K562 (cell line): Measurements from ENCODE around the gene TCAF1. TPM values are rescaled to one million over a fixed set of nuclear protein-coding genes. Genes with fewer than 3 reads are reported as not detected.

ENCODE experiments used
- ARID4B ChIP-seq: sonication (generic); formaldehyde crosslinking; IDR thresholded peaks from 2 replicates; pipeline ENCODE4 v1.8.0; 2022; ENCODE audit warnings: mild to moderate bottlenecking, missing genetic modification reagents
- CC2D1A ChIP-seq: fragments of 450-650 bp; IDR thresholded peaks from 2 replicates; pipeline ENCODE4 v1.6.1; 2017; ENCODE audit warnings: mild to moderate bottlenecking
- CHD1 ChIP-seq: fragments of 200-600 bp; sonication (generic); IDR thresholded peaks from one replicate; pipeline ENCODE4 v1.6.1; 2012; ENCODE audit warnings: mild to moderate bottlenecking, moderate library complexity, low read length, inconsistent platforms
- CXXC5 ChIP-seq: fragments of 250-450 bp; sonication (Bioruptor Pico); IDR thresholded peaks from 2 replicates; pipeline ENCODE4 v1.8.0; 2022; ENCODE audit warnings: inconsistent platforms, mild to moderate bottlenecking, moderate library complexity
- DPF2 ChIP-seq: fragments of 450-650 bp; IDR thresholded peaks from 2 replicates; pipeline ENCODE4 v1.6.1; 2016
- MYBL2 ChIP-seq, 2 experiments: fragments of 450-650 bp in 1 of 2; sonication (generic) in 1 of 2; formaldehyde crosslinking in 1 of 2; IDR thresholded peaks; 2 replicates each; pipeline versions ENCODE4 v1.6.1 to v1.8.1; 2017 to 2022; ENCODE audit warnings: borderline replicate concordance in 1 of 2, inconsistent platforms in 1 of 2, low read depth in 1 of 2, mild to moderate bottlenecking in 1 of 2, missing genetic modification reagents in 1 of 2, moderate library complexity in 1 of 2
- ZBTB34 ChIP-seq: fragments of 250-450 bp; sonication (Bioruptor Pico); IDR thresholded peaks from 2 replicates; pipeline ENCODE4 v1.8.0; 2021; ENCODE audit warnings: mild to moderate bottlenecking, moderate library complexity
- ZBTB5 ChIP-seq: fragments of 450-650 bp; IDR thresholded peaks from 2 replicates; pipeline ENCODE4 v1.6.1; 2017; ENCODE audit warnings: antibody characterized with exemption
- polyA plus RNA-seq, 8 experiments: library from polyadenylated mRNA; depleted of rRNA in 4 of 8; stranded (reverse) in 5 of 8; unstranded in 3 of 8; fragments of >200 nt; fragmentation: Nextera tagmentation in 2 of 8; fragmentation: Illumina TruSeq in 1 of 8; extraction: Ambion mirVana in 2 of 8; extraction: Trizol in 1 of 8; gene quantifications; 2 replicates each; pipeline versions ENCODE4 v1.2.1 to v1.2.3, GENCODE V29; 2011 to 2014; ENCODE audit warnings: inconsistent platforms in 1 of 8, missing spikeins in 1 of 8
- total RNA-seq, 7 experiments: library from RNA; depleted of rRNA in 6 of 7; stranded (reverse); fragments of >200 nt in 6 of 7; fragmentation: Illumina TruSeq in 2 of 7; extraction: Trizol in 2 of 7; gene quantifications; 2 replicates each; pipeline versions ENCODE4 v1.2.1 to v1.2.3, GENCODE V29; 2011 to 2021; ENCODE audit warnings: low replicate concordance in 1 of 7

The TCAF1 gene
- total and polyA plus RNA-seq, 9 of the 15 experiments (the other 6 are each of a cell fraction or from before 2014, with no cell fraction given), result 6.2 to 52.2 (median 24.4) TPM

- TF ChIP-seq CC2D1A, result 0 out of 2 replicates have a peak, but pooled peaks have one; percentile 17
- no peak for TF ChIP-seq ARID4B (CRISPR knock-in tag)
- 0 out of 2 replicates have a peak, but pooled peaks have one; percentile 26 for TF ChIP-seq DPF2
- no peak for TF ChIP-seq CHD1
- TF ChIP-seq MYBL2 (IDR thresholded peaks at IDR 0.05; ENCODE audit: low read depth), result peak; percentile 40; the same call in 1 of the 2 replicates
- no peak for TF ChIP-seq MYBL2 (CRISPR knock-in tag; IDR thresholded peaks at IDR 0.05; ENCODE audit: borderline replicate concordance)
- no peak for TF ChIP-seq ZBTB34
- TF ChIP-seq ZBTB5, result 0 out of 2 replicates have a peak, but pooled peaks have one; percentile 11
- no peak for TF ChIP-seq CXXC5 (CRISPR knock-in tag)
These were observed 10.5 kb downstream of the TCAF1 start (continued) for GRCh38 chr7:143891457-143891856.
